Prostate gland (tissue), 2 donors: Measurements from ENCODE around the gene NPY.

Source experiments
- CTCF ChIP-seq, 4 experiments: fragments of 200-600 bp in 2 of 4; fragments of 450-650 bp in 2 of 4; sonication (generic) in 2 of 4; IDR thresholded peaks; 1 replicate in 3 of 4; 2 replicates in 1 of 4; pipeline ENCODE4 v1.5.1; 2016 to 2019; ENCODE audit warnings: antibody characterized with exemption in 4 of 4, mild to moderate bottlenecking in 2 of 4, moderate library complexity in 2 of 4
- POLR2A ChIP-seq: fragments of 450-650 bp; IDR thresholded peaks from one replicate; pipeline ENCODE4 v1.6.1; 2016; ENCODE audit warnings: antibody characterized with exemption, mild to moderate bottlenecking
- POLR2AphosphoS5 ChIP-seq: sonication (generic); formaldehyde crosslinking; IDR thresholded peaks from one replicate; pipeline ENCODE4 v1.6.1; 2017; ENCODE audit warnings: antibody characterized with exemption

- TF ChIP-seq CTCF (IDR thresholded peaks at IDR 0.05) (no peak), POLR2AphosphoS5 (no peak), POLR2A (no peak)
Measured at GRCh38 chr7:24313777-24314176, 29.8 kb downstream of the NPY start.
